GM13977 (cell line): Measurements from ENCODE around the gene ANKS1A.
A peak's percentile ranks its signal among the peaks of the same experiment; 100 is the strongest.

Source experiments
- DNase-seq: peaks from one replicate; pipeline ENCODE4 v3.0.0; 2012; ENCODE audit warnings: low spot score
- in situ Hi-C: fragments of 300-500 bp; cut with MboI; formaldehyde crosslinking; loops from one replicate; pipeline ENCODE4 v1.12.0; 2022; ENCODE audit warnings: low sequenced_read_pairs, low pct_unique_long_range_greater_than_20kb, mixed read lengths, inconsistent platforms; ENCODE audit not compliant: unreplicated experiment
- TF ChIP-seq, protein P1 (sequence below): IDR thresholded peaks from 2 replicates; pipeline ENCODE4 v1.5.1; 2012; ENCODE audit warnings: mild to moderate bottlenecking, control low read depth; ENCODE audit not compliant: insufficient read depth; ENCODE audit errors: extremely low read depth, missing control alignments

The ANKS1A gene

DNA sequence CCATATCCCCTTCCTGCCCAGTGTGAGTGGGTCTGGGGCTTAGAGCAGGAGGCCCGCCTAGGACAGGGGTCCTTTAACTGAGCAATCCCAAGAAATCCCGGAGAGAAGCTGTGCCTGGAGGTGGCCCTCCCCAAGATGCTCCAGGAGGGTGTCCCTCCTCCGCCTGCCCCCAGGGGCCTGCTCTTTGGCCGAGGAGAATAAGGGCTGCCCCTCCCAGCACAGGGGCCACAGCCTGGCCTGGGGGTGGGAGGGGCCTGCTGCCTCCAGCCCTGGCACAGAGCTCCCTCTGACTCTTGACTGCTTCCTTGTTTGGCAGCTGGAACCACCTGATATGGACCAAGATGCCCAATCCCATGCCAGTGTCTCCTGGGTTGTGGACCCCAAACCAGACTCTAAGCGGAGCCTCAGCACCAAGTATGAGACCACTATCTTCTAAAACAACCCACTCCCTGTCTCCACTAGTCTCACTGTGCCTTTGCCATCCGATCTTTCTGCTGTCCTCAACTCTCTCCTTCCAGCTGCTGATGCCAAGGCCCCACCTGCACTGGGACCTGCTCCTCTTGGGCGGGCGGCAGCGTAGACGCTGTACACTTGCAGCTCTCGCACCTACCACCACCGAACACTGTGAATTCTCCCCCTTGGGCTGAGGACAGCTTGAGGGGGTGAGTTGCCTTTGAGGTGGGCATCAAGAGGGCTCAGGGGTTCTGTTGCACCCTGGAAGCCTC, 197.7 kb downstream of the ANKS1A start:
- in situ Hi-C loops: no loop called here
- DNase-seq: no peak

DNA sequence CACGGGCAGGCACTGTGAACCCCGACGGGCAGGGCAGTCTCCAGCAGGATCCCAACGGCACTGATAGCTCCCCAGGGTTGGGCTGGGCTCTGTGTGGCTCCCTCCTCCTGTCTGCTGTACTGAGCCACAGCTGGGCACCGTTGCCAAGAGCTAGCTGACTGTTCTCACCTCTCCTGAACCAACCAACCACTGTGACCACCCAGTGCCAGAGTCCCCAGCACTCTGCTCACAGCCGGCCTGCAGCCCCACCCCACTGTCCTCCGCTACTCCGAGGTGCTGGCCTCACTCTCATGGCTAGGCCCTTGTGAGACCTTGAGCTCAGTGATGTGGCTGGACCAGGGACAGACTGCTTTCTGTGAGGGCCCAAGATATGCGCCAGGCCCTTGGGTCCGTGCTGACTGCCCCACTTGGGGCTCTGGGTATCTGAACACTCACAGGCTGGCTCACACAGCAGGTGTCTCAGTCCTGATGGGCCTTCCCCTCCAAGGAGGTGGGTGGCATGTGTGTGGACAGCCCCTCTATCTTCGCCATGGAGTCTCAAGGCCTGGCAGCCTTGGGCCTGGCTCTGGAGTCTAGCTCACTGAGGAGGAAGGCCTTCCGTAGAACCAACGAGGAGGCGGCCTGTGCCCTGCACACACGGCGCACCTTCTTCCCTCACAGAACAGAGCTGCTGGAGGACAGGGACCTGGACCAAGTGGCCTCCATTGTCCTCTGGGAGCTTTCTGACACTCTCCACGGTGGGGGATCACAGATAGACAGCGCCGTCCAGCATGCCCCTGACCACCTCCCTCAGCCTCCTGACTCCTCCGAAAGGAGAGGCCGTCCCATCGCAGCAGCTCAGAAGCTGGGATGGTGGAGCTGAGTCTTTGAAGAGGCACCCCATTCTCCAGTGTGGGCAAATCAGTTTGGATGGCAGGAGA, 198.6 kb downstream of the ANKS1A start:
- no peak for DNase-seq
- TF ChIP-seq, protein P1, sequence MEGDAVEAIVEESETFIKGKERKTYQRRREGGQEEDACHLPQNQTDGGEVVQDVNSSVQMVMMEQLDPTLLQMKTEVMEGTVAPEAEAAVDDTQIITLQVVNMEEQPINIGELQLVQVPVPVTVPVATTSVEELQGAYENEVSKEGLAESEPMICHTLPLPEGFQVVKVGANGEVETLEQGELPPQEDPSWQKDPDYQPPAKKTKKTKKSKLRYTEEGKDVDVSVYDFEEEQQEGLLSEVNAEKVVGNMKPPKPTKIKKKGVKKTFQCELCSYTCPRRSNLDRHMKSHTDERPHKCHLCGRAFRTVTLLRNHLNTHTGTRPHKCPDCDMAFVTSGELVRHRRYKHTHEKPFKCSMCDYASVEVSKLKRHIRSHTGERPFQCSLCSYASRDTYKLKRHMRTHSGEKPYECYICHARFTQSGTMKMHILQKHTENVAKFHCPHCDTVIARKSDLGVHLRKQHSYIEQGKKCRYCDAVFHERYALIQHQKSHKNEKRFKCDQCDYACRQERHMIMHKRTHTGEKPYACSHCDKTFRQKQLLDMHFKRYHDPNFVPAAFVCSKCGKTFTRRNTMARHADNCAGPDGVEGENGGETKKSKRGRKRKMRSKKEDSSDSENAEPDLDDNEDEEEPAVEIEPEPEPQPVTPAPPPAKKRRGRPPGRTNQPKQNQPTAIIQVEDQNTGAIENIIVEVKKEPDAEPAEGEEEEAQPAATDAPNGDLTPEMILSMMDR: no peak
- in situ Hi-C loops: no loop called here

More for the DNA sequence above, 197.7 kb downstream of the ANKS1A start:
- TF ChIP-seq, protein P1: no peak

DNA sequence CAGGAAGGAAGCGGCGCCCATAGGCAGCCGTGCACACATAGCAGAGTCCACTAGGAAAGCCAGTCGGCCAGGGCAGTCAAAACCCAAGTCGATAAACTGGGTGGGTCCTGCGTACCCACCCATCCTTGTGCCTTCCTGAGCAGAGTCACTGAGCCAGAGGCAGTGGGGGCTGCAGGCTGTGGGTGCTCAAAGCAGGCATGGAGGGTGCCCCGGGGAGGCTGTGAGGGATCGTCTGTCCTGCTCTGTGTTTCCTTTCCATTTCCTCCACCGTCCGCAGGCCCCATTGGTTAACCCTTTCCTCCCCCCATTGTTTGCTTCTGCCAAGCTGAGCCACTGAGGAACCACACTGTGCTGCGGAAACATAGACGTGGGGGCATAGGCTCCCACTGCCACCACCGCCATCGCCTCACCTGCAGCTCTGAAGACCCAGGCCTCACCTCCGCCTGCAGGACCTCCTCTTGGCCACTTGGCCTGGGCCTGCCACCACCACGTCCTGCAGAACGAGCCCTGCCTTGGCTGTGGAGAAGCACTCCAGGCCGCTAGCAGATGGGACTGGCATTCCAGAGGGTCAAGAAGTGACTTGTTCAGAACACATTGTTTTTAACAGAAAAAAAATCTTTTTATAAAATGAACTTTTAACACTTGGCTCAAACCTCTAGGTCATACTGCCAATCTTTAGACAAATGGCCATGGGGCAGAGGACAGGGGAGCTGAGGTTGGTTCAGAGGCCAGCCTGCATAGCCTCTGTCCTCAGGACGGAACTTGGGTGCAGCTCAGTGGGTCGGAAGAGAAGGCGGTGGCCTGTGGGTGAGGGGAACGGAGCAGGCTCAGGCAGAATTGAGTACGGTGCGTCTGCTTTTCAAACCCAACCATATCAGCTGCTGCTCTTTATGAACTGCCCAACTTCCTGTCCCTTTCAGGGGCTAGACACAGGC, 199.5 kb downstream of the ANKS1A start:
- TF ChIP-seq, protein P1: no peak
- no peak for DNase-seq
- in situ Hi-C loops: no loop called here

DNA sequence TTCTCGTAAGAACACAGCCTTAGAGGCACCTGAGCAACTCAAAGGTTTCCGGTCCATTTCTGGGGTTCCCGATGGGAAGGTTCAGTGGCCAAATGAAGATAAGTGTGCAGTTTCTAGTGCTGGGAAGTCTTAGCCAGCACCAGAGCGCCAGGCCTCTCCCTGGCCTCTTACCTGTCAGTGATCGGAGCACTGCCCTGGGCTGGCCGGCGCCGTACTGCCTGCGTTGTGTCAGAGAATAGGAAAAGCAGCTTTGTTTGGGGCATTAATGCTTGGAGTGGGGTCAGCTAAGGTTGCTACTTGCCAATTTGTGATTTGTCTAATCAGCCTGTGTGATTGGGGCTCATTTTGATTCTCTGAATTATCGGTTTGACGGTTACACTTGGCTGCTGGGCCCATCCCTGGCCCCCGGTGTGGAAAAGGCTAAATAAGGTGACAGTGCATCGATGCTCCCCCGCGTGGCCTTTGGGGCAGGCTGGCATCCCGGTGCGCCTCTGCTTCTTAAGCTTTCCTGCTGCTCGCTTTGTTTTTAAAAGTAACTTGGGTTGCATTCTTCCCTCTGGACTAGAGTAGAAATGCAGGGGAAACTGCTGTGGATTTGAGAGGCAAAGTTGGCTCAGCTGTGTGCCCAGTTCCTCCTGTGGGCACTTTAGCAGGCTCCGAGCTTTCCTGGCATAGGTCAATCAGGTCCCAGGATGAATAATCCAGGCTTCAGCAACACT, 200.3 kb downstream of the ANKS1A start:
- in situ Hi-C loops: no loop called here
- no peak for DNase-seq
- TF ChIP-seq, protein P1: no peak

DNA sequence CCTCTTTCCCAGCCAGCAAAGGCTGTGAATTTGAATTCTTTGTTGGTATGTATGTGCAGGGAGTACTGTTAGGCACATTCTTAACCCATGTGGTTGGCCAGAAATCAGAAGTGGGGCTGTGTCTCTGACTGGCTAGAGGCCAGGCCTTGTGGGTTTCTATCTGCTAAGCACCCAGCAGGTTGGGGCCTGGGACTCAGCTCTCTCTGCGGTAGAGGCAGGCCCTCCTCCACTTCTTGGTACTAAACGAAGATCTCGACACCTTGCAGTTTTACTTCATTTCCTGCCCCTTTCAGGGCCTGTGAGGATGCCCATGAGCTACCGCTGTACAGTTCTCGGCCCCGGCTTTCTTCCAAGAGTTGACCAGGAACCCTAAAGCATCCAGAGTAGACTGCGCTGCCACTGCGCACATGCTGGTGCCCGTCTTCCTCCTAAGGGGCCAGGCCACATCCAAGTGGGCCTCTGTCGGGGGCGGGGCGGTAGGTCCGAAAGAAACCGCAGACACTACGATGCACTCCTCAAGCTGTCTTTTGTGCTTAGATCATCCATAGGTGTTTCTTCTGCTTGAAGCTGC, 201.0 kb downstream of the ANKS1A start:
- in situ Hi-C loops: no loop called here
- DNase-seq: peak; percentile 37

More for the DNA sequence above, 201.0 kb downstream of the ANKS1A start:
- TF ChIP-seq, protein P1: no peak
